SKM-1 (cell line): ENCODE results near the gene SIX3.

ENCODE experiments used
- DNase-seq: peaks from one replicate; lab custom pipeline; 2025; ENCODE audit not compliant: unreplicated experiment; lab: John Stamatoyannopoulos, UW

Gene SIX3

GRCh38 chr2:44930274-44931197 is 11.0 kb upstream of the SIX3 start:
- no peak for DNase-seq

GRCh38 chr2:44931198-44931780 is 10.2 kb upstream of the SIX3 start:
- DNase-seq = no peak

- DNase-seq = no peak
Observed at GRCh38 chr2:44932079-44932478, 9.4 kb upstream of the SIX3 start.

GRCh38 chr2:44932564-44933392 is 8.7 kb upstream of the SIX3 start:
- no peak for DNase-seq

GRCh38 chr2:44933434-44933951 is 8.0 kb upstream of the SIX3 start:
- DNase-seq = no peak

- no peak for DNase-seq
Observed at GRCh38 chr2:44934038-44934982, 7.2 kb upstream of the SIX3 start.

GRCh38 chr2:44934983-44935728 is 6.3 kb upstream of the SIX3 start:
- no peak for DNase-seq

GRCh38 chr2:44935729-44936098 is 5.8 kb upstream of the SIX3 start:
- DNase-seq = no peak

- no peak for DNase-seq
Observed at GRCh38 chr2:44936275-44936674, 5.2 kb upstream of the SIX3 start.

- DNase-seq = no peak
Observed at GRCh38 chr2:44936715-44937687, 4.5 kb upstream of the SIX3 start.

GRCh38 chr2:44937688-44938240 is 3.7 kb upstream of the SIX3 start:
- no peak for DNase-seq

- no peak for DNase-seq
Observed at GRCh38 chr2:44938287-44939105, 3.0 kb upstream of the SIX3 start.

- DNase-seq = no peak
Observed at GRCh38 chr2:44939106-44940048, 2.1 kb upstream of the SIX3 start.

GRCh38 chr2:44940049-44940494 is 1.4 kb upstream of the SIX3 start:
- no peak for DNase-seq

GRCh38 chr2:44940732-44941464 is 604 bp upstream of the SIX3 start:
- DNase-seq = no peak
